Measurements from ENCODE around the gene HOXB1. TPM values are rescaled to one million over a fixed set of nuclear protein-coding genes. Genes with fewer than 3 reads are reported as not detected.

The HOXB1 gene
- total RNA-seq, 1 experiment from 2014 or later = not detected

- no TSS peak for BruUV-seq (replicated peaks)
- no peak overlapping the region for H3K27ac ChIP-seq (ENCODE audit: low read length)
- CTCF ChIA-PET = interaction anchor here (0.6 kb wide), 1 partner anchor 48 kb away, joined by 3 read pairs; no protein-coding TSS in a partner anchor
- TF ChIP-seq, protein P1, sequence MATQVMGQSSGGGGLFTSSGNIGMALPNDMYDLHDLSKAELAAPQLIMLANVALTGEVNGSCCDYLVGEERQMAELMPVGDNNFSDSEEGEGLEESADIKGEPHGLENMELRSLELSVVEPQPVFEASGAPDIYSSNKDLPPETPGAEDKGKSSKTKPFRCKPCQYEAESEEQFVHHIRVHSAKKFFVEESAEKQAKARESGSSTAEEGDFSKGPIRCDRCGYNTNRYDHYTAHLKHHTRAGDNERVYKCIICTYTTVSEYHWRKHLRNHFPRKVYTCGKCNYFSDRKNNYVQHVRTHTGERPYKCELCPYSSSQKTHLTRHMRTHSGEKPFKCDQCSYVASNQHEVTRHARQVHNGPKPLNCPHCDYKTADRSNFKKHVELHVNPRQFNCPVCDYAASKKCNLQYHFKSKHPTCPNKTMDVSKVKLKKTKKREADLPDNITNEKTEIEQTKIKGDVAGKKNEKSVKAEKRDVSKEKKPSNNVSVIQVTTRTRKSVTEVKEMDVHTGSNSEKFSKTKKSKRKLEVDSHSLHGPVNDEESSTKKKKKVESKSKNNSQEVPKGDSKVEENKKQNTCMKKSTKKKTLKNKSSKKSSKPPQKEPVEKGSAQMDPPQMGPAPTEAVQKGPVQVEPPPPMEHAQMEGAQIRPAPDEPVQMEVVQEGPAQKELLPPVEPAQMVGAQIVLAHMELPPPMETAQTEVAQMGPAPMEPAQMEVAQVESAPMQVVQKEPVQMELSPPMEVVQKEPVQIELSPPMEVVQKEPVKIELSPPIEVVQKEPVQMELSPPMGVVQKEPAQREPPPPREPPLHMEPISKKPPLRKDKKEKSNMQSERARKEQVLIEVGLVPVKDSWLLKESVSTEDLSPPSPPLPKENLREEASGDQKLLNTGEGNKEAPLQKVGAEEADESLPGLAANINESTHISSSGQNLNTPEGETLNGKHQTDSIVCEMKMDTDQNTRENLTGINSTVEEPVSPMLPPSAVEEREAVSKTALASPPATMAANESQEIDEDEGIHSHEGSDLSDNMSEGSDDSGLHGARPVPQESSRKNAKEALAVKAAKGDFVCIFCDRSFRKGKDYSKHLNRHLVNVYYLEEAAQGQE (IDR thresholded peaks at IDR 0.05; ENCODE audit: insufficient read depth in 1 of 2, low read depth in 2 of 2, low read length in 1 of 2) = no peak
- TF ChIP-seq TCF7L2 (IDR thresholded peaks at IDR 0.05; ENCODE audit: low read depth, low read length) = no peak
- no peak for TF ChIP-seq SIN3A (IDR thresholded peaks at IDR 0.05; ENCODE audit: borderline replicate concordance, insufficient read depth, low read depth, low read length)
- TF ChIP-seq CTCF (IDR thresholded peaks at IDR 0.05) = no peak
- no peak for TF ChIP-seq POLR2AphosphoS5 (IDR thresholded peaks at IDR 0.05; ENCODE audit: low read depth, low read length)
- intact Hi-C loops (cut with micrococcal nuclease; ENCODE audit: unreplicated experiment) (no loop called here), in situ Hi-C loops (cut with HindIII; ENCODE audit: low pct_unique_long_range_greater_than_20kb, low sequenced_read_pairs) (no loop called here)
- H3K27me3 ChIP-seq (ENCODE audit: control insufficient read depth, insufficient read depth, low read length) = no peaks in the 10 kb centered on the region
- no peak overlapping the region for H3K4me3 ChIP-seq (ENCODE audit: low read depth in 2 of 2, low read length in 2 of 2)
- H3K36me3 ChIP-seq (ENCODE audit: control insufficient read depth, insufficient read depth, low read length) = no peaks in the 10 kb centered on the region
- no peaks in the 10 kb centered on the region for H3K9me3 ChIP-seq (ENCODE audit: control insufficient read depth, insufficient read depth, low read depth, low read length)
- DNase-seq (ENCODE audit: low read depth, low spot score) (no peak), ATAC-seq (peak; percentile 20; the same call in 1 of the 2 replicates)
- POLR2A ChIA-PET = no interaction called here
- H3K4me1 ChIP-seq (ENCODE audit: control insufficient read depth, insufficient read depth, low read length) = no peaks in the 10 kb centered on the region
Observed at GRCh38 chr17:48528936-48529682, 1.7 kb downstream of the HOXB1 start.

GRCh38 chr17:48528153-48528935 lies 2.5 kb downstream of the HOXB1 start:
- Histone ChIP-seq H3K27ac (ENCODE audit: low read length) (no peak overlapping the region), H3K4me3 (ENCODE audit: low read depth in 2 of 2, low read length in 2 of 2) (no peak overlapping the region), H3K27me3 (ENCODE audit: control insufficient read depth, insufficient read depth, low read length) (no peaks in the 10 kb centered on the region), H3K4me1 (ENCODE audit: control insufficient read depth, insufficient read depth, low read length) (no peaks in the 10 kb centered on the region), H3K36me3 (ENCODE audit: control insufficient read depth, insufficient read depth, low read length) (no peaks in the 10 kb centered on the region), H3K9me3 (ENCODE audit: control insufficient read depth, insufficient read depth, low read depth, low read length) (no peaks in the 10 kb centered on the region)
- ChIA-PET POLR2A (no interaction called here), CTCF (interaction anchor here (0.6 kb wide), 1 partner anchor 47 kb away, joined by 3 read pairs; no protein-coding TSS in a partner anchor)
- TF ChIP-seq POLR2AphosphoS5 (IDR thresholded peaks at IDR 0.05; ENCODE audit: low read depth, low read length) (no peak), TCF7L2 (IDR thresholded peaks at IDR 0.05; ENCODE audit: low read depth, low read length) (no peak), SIN3A (IDR thresholded peaks at IDR 0.05; ENCODE audit: borderline replicate concordance, insufficient read depth, low read depth, low read length) (no peak), CTCF (IDR thresholded peaks at IDR 0.05) (no peak)
- TF ChIP-seq, protein P1 (IDR thresholded peaks at IDR 0.05; ENCODE audit: insufficient read depth in 1 of 2, low read depth in 2 of 2, low read length in 1 of 2) = no peak
- BruUV-seq (replicated peaks) = no TSS peak
- intact Hi-C loops (cut with micrococcal nuclease; ENCODE audit: unreplicated experiment) = no loop called here
- no peak for ATAC-seq
- in situ Hi-C loops (cut with HindIII; ENCODE audit: low pct_unique_long_range_greater_than_20kb, low sequenced_read_pairs) = no loop called here
- DNase-seq (ENCODE audit: low read depth, low spot score) = no peak
